ENCODE measurements around the gene BCL6. TPM values are rescaled to one million over a fixed set of nuclear protein-coding genes. Genes with fewer than 3 reads are reported as not detected.

The BCL6 gene
- total RNA-seq, 2 experiments from 2014 or later, result 12.1 to 13.2 TPM

- no peaks in the 10 kb centered on the region for H3K9me3 Mint-ChIP-seq (ENCODE audit: low read depth)
- DNase-seq (peak; percentile 82), ATAC-seq (peak; percentile 85)
- H3K36me3 Mint-ChIP-seq, result no peaks in the 10 kb centered on the region
- peaks cover 17% of the 10 kb centered on the region for H3K4me1 Mint-ChIP-seq
- peaks cover 6% of the 10 kb centered on the region for H3K27me3 Mint-ChIP-seq
- H3K27ac Mint-ChIP-seq, result no peak overlapping the region
- CTCF ChIA-PET, result interaction anchor here (0.7 to 5.6 kb wide), 13 partner anchors 11 to 1240 kb away, joined by 3 to 69 read pairs (median 4); partner anchors contain the start of genes RTP2 and RTP4
- H3K4me3 Mint-ChIP-seq, result no peak overlapping the region
These were observed 30.8 kb downstream of the BCL6 start for GRCh38 chr3:187714404-187714979.

- Mint-ChIP-seq H3K36me3 (no peaks in the 10 kb centered on the region), H3K4me3 (no peak overlapping the region), H3K27ac (no peak overlapping the region), H3K4me1 (peaks cover 17% of the 10 kb centered on the region), H3K27me3 (peaks cover 6% of the 10 kb centered on the region), H3K9me3 (ENCODE audit: low read depth) (no peaks in the 10 kb centered on the region)
- DNase-seq, result no peak
- CTCF ChIA-PET, result interaction anchor here (0.7 to 5.6 kb wide), 9 partner anchors 9 to 394 kb away, joined by 3 to 69 read pairs (median 3); partner anchors contain the start of gene RTP2
- ATAC-seq, result peak; percentile 84
These were observed 31.8 kb downstream of the BCL6 start for GRCh38 chr3:187713504-187713903.

- CTCF ChIA-PET, result interaction anchor here (1.3 to 2.7 kb wide), 2 partner anchors 30 to 390 kb away, joined by 4 to 13 read pairs; no protein-coding TSS in a partner anchor
- no peaks in the 10 kb centered on the region for H3K36me3 Mint-ChIP-seq
- H3K4me1 Mint-ChIP-seq, result peaks cover 11% of the 10 kb centered on the region
- no peak for DNase-seq
- no peak overlapping the region for H3K27ac Mint-ChIP-seq
- H3K4me3 Mint-ChIP-seq, result no peak overlapping the region
- peaks cover 2% of the 10 kb centered on the region for H3K27me3 Mint-ChIP-seq
- no peak for ATAC-seq
- H3K9me3 Mint-ChIP-seq (ENCODE audit: low read depth), result no peaks in the 10 kb centered on the region
These were observed 36.1 kb downstream of the BCL6 start for GRCh38 chr3:187709155-187709554.

GRCh38 chr3:187708696-187709095 lies 36.6 kb downstream of the BCL6 start:
- Mint-ChIP-seq H3K9me3 (ENCODE audit: low read depth) (no peaks in the 10 kb centered on the region), H3K4me3 (no peak overlapping the region), H3K36me3 (no peaks in the 10 kb centered on the region), H3K4me1 (peaks cover 7% of the 10 kb centered on the region), H3K27me3 (peaks cover 2% of the 10 kb centered on the region), H3K27ac (no peak overlapping the region)
- ATAC-seq, result no peak
- DNase-seq, result no peak
- CTCF ChIA-PET, result interaction anchor here (1.3 to 1.5 kb wide), 2 partner anchors 9 to 29 kb away, joined by 3 to 4 read pairs; no protein-coding TSS in a partner anchor

- H3K9me3 Mint-ChIP-seq (ENCODE audit: low read depth), result no peaks in the 10 kb centered on the region
- H3K4me1 Mint-ChIP-seq, result no peaks in the 10 kb centered on the region
- H3K27ac Mint-ChIP-seq, result no peak overlapping the region
- ATAC-seq, result no peak
- DNase-seq, result no peak
- CTCF ChIA-PET, result interaction anchor here (1.0 kb wide), 1 partner anchor 27 kb away, joined by 4 read pairs; no protein-coding TSS in a partner anchor
- no peak overlapping the region for H3K4me3 Mint-ChIP-seq
- H3K27me3 Mint-ChIP-seq, result peaks cover 2% of the 10 kb centered on the region
- no peaks in the 10 kb centered on the region for H3K36me3 Mint-ChIP-seq
These were observed 38.3 kb downstream of the BCL6 start for GRCh38 chr3:187706971-187707370.

GRCh38 chr3:187705164-187705563 lies 40.1 kb downstream of the BCL6 start:
- no peak overlapping the region for H3K27ac Mint-ChIP-seq
- DNase-seq, result no peak
- CTCF ChIA-PET, result interaction anchor here (1.3 to 4.2 kb wide), 2 partner anchors 9 to 26 kb away, joined by 5 to 24 read pairs; no protein-coding TSS in a partner anchor
- peaks cover 4% of the 10 kb centered on the region for H3K27me3 Mint-ChIP-seq
- H3K9me3 Mint-ChIP-seq (ENCODE audit: low read depth), result no peaks in the 10 kb centered on the region
- H3K36me3 Mint-ChIP-seq, result no peaks in the 10 kb centered on the region
- no peaks in the 10 kb centered on the region for H3K4me1 Mint-ChIP-seq
- no peak overlapping the region for H3K4me3 Mint-ChIP-seq
- ATAC-seq, result no peak

- CTCF ChIA-PET, result interaction anchor here (1.8 to 4.2 kb wide), 3 partner anchors 12 to 384 kb away, joined by 9 to 24 read pairs (median 10); no protein-coding TSS in a partner anchor
- Mint-ChIP-seq H3K27ac (no peak within 1 kb of the TSS), H3K4me1 (no peaks in the 10 kb centered on the region), H3K27me3 (peaks cover 5% of the 10 kb centered on the region), H3K9me3 (ENCODE audit: low read depth) (no peaks in the 10 kb centered on the region), H3K4me3 (no peak within 1 kb of the TSS), H3K36me3 (no peaks in the 10 kb centered on the region)
- no peak for DNase-seq
- ATAC-seq, result no peak
These were observed 42.7 kb downstream of the BCL6 start, which contains the start of gene RTP2 for GRCh38 chr3:187702507-187703033. TSS of gene RTP2 (minus strand) at chr3:187702557. CDS start at chr3:187702128, 429 bp downstream.

GRCh38 chr3:187700249-187700648 lies 45.0 kb downstream of the BCL6 start:
- Mint-ChIP-seq H3K4me1 (no peaks in the 10 kb centered on the region), H3K4me3 (no peak overlapping the region), H3K27ac (no peak overlapping the region), H3K36me3 (no peaks in the 10 kb centered on the region), H3K9me3 (ENCODE audit: low read depth) (no peaks in the 10 kb centered on the region), H3K27me3 (peaks cover 10% of the 10 kb centered on the region)
- no peak for ATAC-seq
- DNase-seq, result no peak
- CTCF ChIA-PET, result interaction anchor here (1.5 to 1.6 kb wide), 2 partner anchors 18 to 20 kb away, joined by 3 to 4 read pairs; no protein-coding TSS in a partner anchor

- DNase-seq (no peak), ATAC-seq (no peak)
- CTCF ChIA-PET, result interaction anchor here (1.1 kb wide), 1 partner anchor 19 kb away, joined by 3 read pairs; no protein-coding TSS in a partner anchor
- H3K4me3 Mint-ChIP-seq, result no peak overlapping the region
- H3K36me3 Mint-ChIP-seq, result no peaks in the 10 kb centered on the region
- H3K27me3 Mint-ChIP-seq, result peaks cover 18% of the 10 kb centered on the region
- no peaks in the 10 kb centered on the region for H3K4me1 Mint-ChIP-seq
- H3K27ac Mint-ChIP-seq, result no peak overlapping the region
- no peaks in the 10 kb centered on the region for H3K9me3 Mint-ChIP-seq (ENCODE audit: low read depth)
These were observed 46.5 kb downstream of the BCL6 start for GRCh38 chr3:187698499-187699399.

- Mint-ChIP-seq H3K4me3 (no peak overlapping the region), H3K27me3 (peaks cover 35% of the 10 kb centered on the region), H3K36me3 (no peaks in the 10 kb centered on the region), H3K4me1 (no peaks in the 10 kb centered on the region), H3K9me3 (ENCODE audit: low read depth) (no peaks in the 10 kb centered on the region), H3K27ac (no peak overlapping the region)
- ATAC-seq (no peak), DNase-seq (no peak)
- CTCF ChIA-PET, result interaction anchor here (0.6 to 1.0 kb wide), 2 partner anchors 16 to 378 kb away, joined by 3 read pairs; no protein-coding TSS in a partner anchor
These were observed 49.2 kb downstream of the BCL6 start for GRCh38 chr3:187696021-187696420.

- no peak for DNase-seq
- CTCF ChIA-PET, result interaction anchor here (1.0 kb wide), 1 partner anchor 15 kb away, joined by 3 read pairs; no protein-coding TSS in a partner anchor
- no peaks in the 10 kb centered on the region for H3K36me3 Mint-ChIP-seq
- no peaks in the 10 kb centered on the region for H3K9me3 Mint-ChIP-seq (ENCODE audit: low read depth)
- ATAC-seq, result no peak
- peaks cover 41% of the 10 kb centered on the region for H3K27me3 Mint-ChIP-seq
- no peaks in the 10 kb centered on the region for H3K4me1 Mint-ChIP-seq
- H3K4me3 Mint-ChIP-seq, result no peak overlapping the region
- H3K27ac Mint-ChIP-seq, result no peak overlapping the region
These were observed 49.8 kb downstream of the BCL6 start for GRCh38 chr3:187695449-187695848.

- Mint-ChIP-seq H3K4me3 (no peak overlapping the region), H3K27ac (no peak overlapping the region), H3K9me3 (ENCODE audit: low read depth) (no peaks in the 10 kb centered on the region), H3K4me1 (no peaks in the 10 kb centered on the region), H3K27me3 (peaks cover 44% of the 10 kb centered on the region), H3K36me3 (no peaks in the 10 kb centered on the region)
- DNase-seq, result no peak
- ATAC-seq, result no peak
- CTCF ChIA-PET, result interaction anchor here (1.2 kb wide), 1 partner anchor 16 kb away, joined by 3 read pairs; no protein-coding TSS in a partner anchor
These were observed 50.5 kb downstream of the BCL6 start for GRCh38 chr3:187694801-187695200.

GRCh38 chr3:187693431-187693830 lies 51.8 kb downstream of the BCL6 start:
- no peak for DNase-seq
- no peaks in the 10 kb centered on the region for H3K9me3 Mint-ChIP-seq (ENCODE audit: low read depth)
- no peak for ATAC-seq
- no peak overlapping the region for H3K27ac Mint-ChIP-seq
- H3K4me1 Mint-ChIP-seq, result no peaks in the 10 kb centered on the region
- H3K27me3 Mint-ChIP-seq, result peaks cover 52% of the 10 kb centered on the region
- H3K4me3 Mint-ChIP-seq, result no peak overlapping the region
- CTCF ChIA-PET, result interaction anchor here (0.8 to 1.7 kb wide), 3 partner anchors 78 to 375 kb away, joined by 3 to 5 read pairs (median 3); no protein-coding TSS in a partner anchor
- no peaks in the 10 kb centered on the region for H3K36me3 Mint-ChIP-seq

Measured in activated CD8-positive, alpha-beta memory T cell treated with anti-CD3 and anti-CD28 coated beads, Interleukin-2, amount 10 ng/mL, durations not matched to agents 7 days and 5 days (primary cell).